SK-N-SH (cell line): ENCODE measurements around the gene SOS2. TPM values are rescaled to one million over a fixed set of nuclear protein-coding genes. Genes with fewer than 3 reads are reported as not detected.

Experiments
- CTCF ChIA-PET: fragments of 300-600, 350-600 bp; formaldehyde crosslinking; extraction: SDS; loops from one replicate; lab custom pipeline; 2021; lab: Yijun Ruan, JAX
- POLR2A ChIA-PET: fragments of 350-600 bp; sonication (Branson Sonifier 250); formaldehyde crosslinking; extraction: SDS; loops from one replicate; lab custom pipeline; 2020; ENCODE audit warnings: antibody characterized with exemption, inconsistent platforms; lab: Yijun Ruan, JAX
- DNase-seq: peaks from one replicate; pipeline ENCODE4 v3.0.0; 2012
- H2AFZ ChIP-seq: fragments of 200-600 bp; sonication (generic); 2 replicates; pipeline ENCODE4 v1.8.1; 2016; ENCODE audit warnings: antibody characterized with exemption, mild to moderate bottlenecking, low read depth
- H3F3A ChIP-seq: fragments of 200-600 bp; sonication (generic); replicated peaks from 2 replicates; pipeline ENCODE3; 2016; ENCODE audit warnings: antibody characterized with exemption, mild to moderate bottlenecking; ENCODE audit not compliant: insufficient read depth
- H3K27ac ChIP-seq, 2 experiments: fragments of 200-500 bp in 1 of 2; fragments of 200-600 bp in 1 of 2; sonication (Bioruptor generic) in 1 of 2; sonication (generic), shearing (Covaris generic) in 1 of 2; 2 replicates each; pipeline versions ENCODE4 v1.5.1 to v1.6.1; 2014 to 2016; ENCODE audit warnings: low read depth in 2 of 2, inconsistent platforms in 1 of 2, low read length in 1 of 2, mild to moderate bottlenecking in 1 of 2, mixed read lengths in 1 of 2
- H3K27me3 ChIP-seq: fragments of 200-600 bp; sonication (generic), shearing (Covaris generic); 2 replicates; pipeline ENCODE4 v1.6.1; 2016; ENCODE audit warnings: mixed run types; ENCODE audit not compliant: insufficient read depth
- H3K36me3 ChIP-seq, 2 experiments: fragments of 200-500 bp in 1 of 2; fragments of 200-600 bp in 1 of 2; sonication (Bioruptor generic) in 1 of 2; sonication (generic) in 1 of 2; replicated peaks in 1 of 2; 2 replicates each; pipeline versions ENCODE3 to v1.5.1; 2014 to 2016; ENCODE audit warnings: low read length in 1 of 2, mild to moderate bottlenecking in 1 of 2; ENCODE audit not compliant: insufficient read depth in 2 of 2, control insufficient read depth in 1 of 2
- H3K4me1 ChIP-seq, 2 experiments: fragments of 200-500 bp in 1 of 2; fragments of 200-600 bp in 1 of 2; sonication (Bioruptor generic) in 1 of 2; sonication (generic), shearing (Covaris generic) in 1 of 2; 2 replicates each; pipeline versions ENCODE4 v1.5.1 to v1.6.1; 2014 to 2016; ENCODE audit warnings: low read depth in 1 of 2, low read length in 1 of 2, mixed run types in 1 of 2; ENCODE audit not compliant: insufficient read depth in 2 of 2, control insufficient read depth in 1 of 2
- H3K4me2 ChIP-seq: fragments of 200-600 bp; sonication (generic), shearing (Covaris generic); 2 replicates; pipeline ENCODE4 v1.6.1; 2017; ENCODE audit warnings: mixed run types
- H3K4me3 ChIP-seq, 2 experiments: fragments of 200-500 bp in 1 of 2; fragments of 200-600 bp in 1 of 2; sonication (Bioruptor generic) in 1 of 2; sonication (generic), shearing (Covaris generic) in 1 of 2; 2 replicates each; pipeline versions ENCODE4 v1.5.1 to v1.8.1; 2014 to 2016; ENCODE audit warnings: low read depth in 2 of 2, inconsistent platforms in 1 of 2, low read length in 1 of 2, mild to moderate bottlenecking in 1 of 2, mixed read lengths in 1 of 2, moderate library complexity in 1 of 2
- H3K79me2 ChIP-seq: fragments of 200-600 bp; sonication (generic); 2 replicates; pipeline ENCODE4 v1.8.1; 2017; ENCODE audit warnings: mild to moderate bottlenecking; ENCODE audit not compliant: insufficient read depth
- H3K9ac ChIP-seq: fragments of 200-600 bp; sonication (generic); 2 replicates; pipeline ENCODE4 v1.6.1; 2017; ENCODE audit warnings: mixed run types
- H3K9me2 ChIP-seq: fragments of 200-600 bp; sonication (generic); 2 replicates; pipeline ENCODE4 v1.6.1; 2017; ENCODE audit warnings: mixed run types
- H3K9me3 ChIP-seq: fragments of 200-600 bp; sonication (generic); 2 replicates; pipeline ENCODE4 v1.6.1; 2017; ENCODE audit warnings: mixed run types, mild to moderate bottlenecking, moderate library complexity
- H4K20me1 ChIP-seq: fragments of 200-600 bp; sonication (generic); 2 replicates; pipeline ENCODE4 v1.6.1; 2017; ENCODE audit warnings: mild to moderate bottlenecking, mixed run types; ENCODE audit not compliant: insufficient read depth
- CHD2 ChIP-seq: fragments of 150-350 bp; IDR thresholded peaks from 2 replicates; pipeline ENCODE4 v1.6.1; 2018; ENCODE audit warnings: low read length; ENCODE audit not compliant: partially characterized antibody
- CTCF ChIP-seq: fragments of 200-600 bp; sonication (generic); IDR thresholded peaks from 2 replicates; pipeline ENCODE4 v1.6.1; 2017; ENCODE audit warnings: antibody characterized with exemption, mild to moderate bottlenecking, moderate library complexity
- ELF1 ChIP-seq: IDR thresholded peaks from 2 replicates; pipeline ENCODE4 v1.4.0; 2012
- EP300 ChIP-seq, 2 experiments: IDR thresholded peaks; 2 replicates each; pipeline versions ENCODE4 v1.4.0 to v1.6.1; 2012; ENCODE audit warnings: borderline replicate concordance in 1 of 2, low read depth in 1 of 2, low read length in 1 of 2
- FOXJ3 ChIP-seq: sonication (generic); formaldehyde crosslinking; IDR thresholded peaks from 2 replicates; pipeline ENCODE4 v1.5.1; 2020; ENCODE audit warnings: mild to moderate bottlenecking, missing genetic modification reagents
- GABPA ChIP-seq: IDR thresholded peaks from 2 replicates; pipeline ENCODE4 v1.4.0; 2012; ENCODE audit warnings: low read depth, mild to moderate bottlenecking
- GATA2 ChIP-seq: sonication (generic); formaldehyde crosslinking; IDR thresholded peaks from 2 replicates; pipeline ENCODE4 v1.5.0; 2020; ENCODE audit warnings: mild to moderate bottlenecking, missing genetic modification reagents
- JUND ChIP-seq: IDR thresholded peaks from 2 replicates; pipeline ENCODE4 v1.4.0; 2012
- MAX ChIP-seq: IDR thresholded peaks from 2 replicates; pipeline ENCODE4 v1.4.0; 2012; ENCODE audit warnings: low read depth
- MEF2A ChIP-seq: IDR thresholded peaks from 2 replicates; pipeline ENCODE4 v1.4.0; 2012; ENCODE audit warnings: low read depth, borderline replicate concordance
- NRF1 ChIP-seq: IDR thresholded peaks from 2 replicates; pipeline ENCODE4 v1.6.1; 2012; ENCODE audit warnings: low read depth, mild to moderate bottlenecking, low read length
- POLR2AphosphoS5 ChIP-seq: IDR thresholded peaks from 2 replicates; pipeline ENCODE4 v1.6.1; 2012; ENCODE audit warnings: low read depth, low read length
- RCOR1 ChIP-seq: fragments of 150-350 bp; IDR thresholded peaks from 2 replicates; pipeline ENCODE4 v1.6.1; 2017; ENCODE audit warnings: antibody characterized with exemption, low read length
- SIN3A ChIP-seq: IDR thresholded peaks from 2 replicates; pipeline ENCODE4 v1.6.1; 2012; ENCODE audit warnings: low read depth, mild to moderate bottlenecking, low read length, moderate library complexity, borderline replicate concordance
- SMC3 ChIP-seq: IDR thresholded peaks from 2 replicates; pipeline ENCODE4 v1.6.1; 2012; ENCODE audit warnings: low read depth, low read length, improper control_type of control experiment
- TCF12 ChIP-seq: IDR thresholded peaks from 2 replicates; pipeline ENCODE4 v1.4.0; 2012
- TEAD4 ChIP-seq: IDR thresholded peaks from 2 replicates; pipeline ENCODE4 v1.4.0; 2012; ENCODE audit warnings: mild to moderate bottlenecking, borderline replicate concordance; ENCODE audit not compliant: insufficient read depth
- USF2 ChIP-seq: fragments of 150-350 bp; IDR thresholded peaks from 2 replicates; pipeline ENCODE4 v1.6.1; 2017; ENCODE audit warnings: antibody characterized with exemption, low read length, low read depth, borderline replicate concordance
- YY1 ChIP-seq: IDR thresholded peaks from 2 replicates; pipeline ENCODE4 v1.4.0; 2012; ENCODE audit warnings: low read depth, mild to moderate bottlenecking
- WGBS: methylation state at CpG from one replicate; pipeline ENCODE4 v1.1.6; 2017; ENCODE audit warnings: low lambda C conversion rate; 5-methylcytosine and 5-hydroxymethylcytosine counted together
- polyA plus RNA-seq, 3 experiments: library from polyadenylated mRNA; depleted of rRNA; stranded (reverse); fragments of >200 nt; gene quantifications; 2 replicates each; pipeline ENCODE4 v1.2.3, GENCODE V29; 2012
- TF ChIP-seq, protein P1 (sequence below): fragments of 150-350 bp; IDR thresholded peaks from 2 replicates; pipeline ENCODE4 v1.6.1; 2016; ENCODE audit warnings: mild to moderate bottlenecking, low read depth, low read length

The SOS2 gene
- polyA plus RNA-seq, 1 of the 3 experiments (the other 2 are of a cell fraction): 6.2 TPM

GRCh38 chr14:50068496-50068895, 162.9 kb downstream of the SOS2 start:
- WGBS: 100% methylated on average over 7 of the region's 7 CpGs
- POLR2A ChIA-PET: no interaction called here
- no peak overlapping the region for H3K27ac ChIP-seq
- CTCF ChIA-PET: interaction anchor here (1.8 kb wide), 1 partner anchor 189 kb away, joined by 6 read pairs; no protein-coding TSS in a partner anchor
- H3K4me3 ChIP-seq: no peak overlapping the region
- TF ChIP-seq GATA2 (CRISPR knock-in tag): no peak
- no peak for TF ChIP-seq JUND
- TF ChIP-seq EP300 (IDR thresholded peaks at IDR 0.05; ENCODE audit: borderline replicate concordance in 1 of 2, low read depth in 1 of 2, low read length in 1 of 2): no peak
- no peak for TF ChIP-seq CTCF
- TF ChIP-seq MEF2A: no peak
- no peak for TF ChIP-seq GABPA
- no peak overlapping the region for H2AFZ ChIP-seq
- H3K9ac ChIP-seq: no peak overlapping the region
- H3K9me3 ChIP-seq: no peaks in the 10 kb centered on the region
- no peaks in the 10 kb centered on the region for H3K79me2 ChIP-seq
- no peaks in the 10 kb centered on the region; a peak in 1 of 4 replicates for H3K4me1 ChIP-seq
- DNase-seq: no peak
- no peaks in the 10 kb centered on the region for H4K20me1 ChIP-seq
- H3K9me2 ChIP-seq: no peaks in the 10 kb centered on the region
- no peaks in the 10 kb centered on the region for H3K36me3 ChIP-seq
- H3K4me2 ChIP-seq: no peak overlapping the region
- no peaks in the 10 kb centered on the region for H3F3A ChIP-seq
- H3K27me3 ChIP-seq: no peaks in the 10 kb centered on the region

- Histone ChIP-seq H2AFZ (no peak overlapping the region), H3K9me3 (no peaks in the 10 kb centered on the region), H4K20me1 (no peaks in the 10 kb centered on the region), H3K27me3 (no peaks in the 10 kb centered on the region), H3F3A (peaks cover 4% of the 10 kb centered on the region), H3K4me1 (peaks cover 1 to 4% of the 10 kb centered on the region in 2 experiments; a peak in 2 of 4 replicates), H3K9ac (no peak overlapping the region), H3K9me2 (no peaks in the 10 kb centered on the region), H3K27ac (peak overlapping the region in 1 of 2 experiments; percentile 36; a peak in 1 of 4 replicates), H3K4me3 (no peak overlapping the region), H3K79me2 (no peaks in the 10 kb centered on the region), H3K4me2 (no peak overlapping the region), H3K36me3 (no peaks in the 10 kb centered on the region)
- ChIA-PET POLR2A (no interaction called here), CTCF (interaction anchor here (1.1 to 1.8 kb wide), 4 partner anchors 14 to 207 kb away, joined by 3 to 6 read pairs (median 4); no protein-coding TSS in a partner anchor)
- no peak for TF ChIP-seq MEF2A
- no peak for TF ChIP-seq NRF1
- TF ChIP-seq TEAD4: no peak
- no peak for TF ChIP-seq RCOR1
- TF ChIP-seq GATA2 (CRISPR knock-in tag): no peak
- no peak for TF ChIP-seq TCF12
- no peak for TF ChIP-seq CHD2
- no peak for TF ChIP-seq FOXJ3
- no peak for TF ChIP-seq YY1
- TF ChIP-seq, protein P1, sequence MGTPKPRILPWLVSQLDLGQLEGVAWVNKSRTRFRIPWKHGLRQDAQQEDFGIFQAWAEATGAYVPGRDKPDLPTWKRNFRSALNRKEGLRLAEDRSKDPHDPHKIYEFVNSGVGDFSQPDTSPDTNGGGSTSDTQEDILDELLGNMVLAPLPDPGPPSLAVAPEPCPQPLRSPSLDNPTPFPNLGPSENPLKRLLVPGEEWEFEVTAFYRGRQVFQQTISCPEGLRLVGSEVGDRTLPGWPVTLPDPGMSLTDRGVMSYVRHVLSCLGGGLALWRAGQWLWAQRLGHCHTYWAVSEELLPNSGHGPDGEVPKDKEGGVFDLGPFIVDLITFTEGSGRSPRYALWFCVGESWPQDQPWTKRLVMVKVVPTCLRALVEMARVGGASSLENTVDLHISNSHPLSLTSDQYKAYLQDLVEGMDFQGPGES: no peak
- TF ChIP-seq MAX: no peak
- no peak for TF ChIP-seq USF2
- TF ChIP-seq SMC3: no peak
- no peak for TF ChIP-seq CTCF
- TF ChIP-seq ELF1: no peak
- no peak for TF ChIP-seq POLR2AphosphoS5
- TF ChIP-seq SIN3A: no peak
- no peak for DNase-seq
- 81% methylated on average over 8 of the region's 8 CpGs for WGBS
Measured at GRCh38 chr14:50067723-50068495, 163.5 kb downstream of the SOS2 start.
